T-helper 17 cell (primary cell): ENCODE data around the gene LIMCH1. TPM values are rescaled to one million over a fixed set of nuclear protein-coding genes. Genes with fewer than 3 reads are reported as not detected.

Source experiments
- ATAC-seq: fragments of 150-1000 bp; cut with Tn5 transposase; 2 replicates; pipeline ENCODE4 v1.10.0; 2021; ENCODE audit warnings: mild to moderate bottlenecking, moderate library complexity
- DNase-seq, 3 donors: peaks; one replicate each; pipeline versions ENCODE4 v3.0.0 to v3.0.0-alpha.2; 2020 to 2021
- H3K9me3 ChIP-seq: one replicate; pipeline ENCODE4 v1.7.0; 2013; ENCODE audit warnings: low read length, mild to moderate bottlenecking; ENCODE audit not compliant: control insufficient read depth, poor library complexity, severe bottlenecking
- H3K27ac Mint-ChIP-seq: one replicate; pipeline ENCODE4 v1.8.0; 2022; ENCODE audit warnings: mild to moderate bottlenecking, moderate library complexity, mixed read lengths
- H3K27me3 Mint-ChIP-seq: one replicate; pipeline ENCODE4 v1.8.0; 2022; ENCODE audit warnings: mixed read lengths
- H3K36me3 Mint-ChIP-seq: one replicate; pipeline ENCODE4 v1.8.0; 2022; ENCODE audit warnings: low read depth, mixed read lengths
- H3K4me1 Mint-ChIP-seq: one replicate; pipeline ENCODE4 v1.8.0; 2022; ENCODE audit warnings: mild to moderate bottlenecking, mixed read lengths
- H3K4me3 Mint-ChIP-seq: one replicate; pipeline ENCODE4 v1.8.0; 2022; ENCODE audit warnings: mild to moderate bottlenecking, moderate library complexity, mixed read lengths
- total RNA-seq, 4 donors: library from RNA in 2 of 4; stranded (reverse) in 2 of 4; gene quantifications; one replicate each; pipeline ENCODE4 v1.2.3 and lab custom pipeline; 2022 to 2026

The LIMCH1 gene
- total RNA-seq, 2 donors from 2014 or later: not detected

DNA sequence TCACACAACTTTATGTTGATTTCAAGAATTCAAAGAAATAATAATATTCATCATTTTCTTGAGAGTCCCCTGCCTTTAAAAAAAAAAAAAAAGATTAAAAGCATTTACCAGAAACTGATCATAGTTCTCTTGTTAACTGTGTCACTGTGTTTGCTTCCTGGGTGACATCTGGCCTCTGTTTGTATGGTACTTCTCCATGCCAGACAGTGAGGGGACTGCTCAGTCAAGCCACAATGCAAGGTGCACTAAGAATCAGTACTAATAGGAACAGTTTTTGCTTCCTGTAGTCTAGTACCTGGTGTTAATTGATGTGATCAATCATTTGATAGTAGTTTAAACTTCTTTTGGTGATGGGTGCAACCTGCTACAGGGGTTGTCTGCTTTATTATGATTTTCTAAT, 133.0 kb downstream of the LIMCH1 start:
- no peak for DNase-seq
- Mint-ChIP-seq H3K4me3 (no peak overlapping the region), H3K27me3 (peaks cover 20% of the 10 kb centered on the region), H3K4me1 (no peaks in the 10 kb centered on the region), H3K36me3 (no peaks in the 10 kb centered on the region), H3K27ac (no peak overlapping the region)
- H3K9me3 ChIP-seq: no peaks in the 10 kb centered on the region
- ATAC-seq: no peak

DNA sequence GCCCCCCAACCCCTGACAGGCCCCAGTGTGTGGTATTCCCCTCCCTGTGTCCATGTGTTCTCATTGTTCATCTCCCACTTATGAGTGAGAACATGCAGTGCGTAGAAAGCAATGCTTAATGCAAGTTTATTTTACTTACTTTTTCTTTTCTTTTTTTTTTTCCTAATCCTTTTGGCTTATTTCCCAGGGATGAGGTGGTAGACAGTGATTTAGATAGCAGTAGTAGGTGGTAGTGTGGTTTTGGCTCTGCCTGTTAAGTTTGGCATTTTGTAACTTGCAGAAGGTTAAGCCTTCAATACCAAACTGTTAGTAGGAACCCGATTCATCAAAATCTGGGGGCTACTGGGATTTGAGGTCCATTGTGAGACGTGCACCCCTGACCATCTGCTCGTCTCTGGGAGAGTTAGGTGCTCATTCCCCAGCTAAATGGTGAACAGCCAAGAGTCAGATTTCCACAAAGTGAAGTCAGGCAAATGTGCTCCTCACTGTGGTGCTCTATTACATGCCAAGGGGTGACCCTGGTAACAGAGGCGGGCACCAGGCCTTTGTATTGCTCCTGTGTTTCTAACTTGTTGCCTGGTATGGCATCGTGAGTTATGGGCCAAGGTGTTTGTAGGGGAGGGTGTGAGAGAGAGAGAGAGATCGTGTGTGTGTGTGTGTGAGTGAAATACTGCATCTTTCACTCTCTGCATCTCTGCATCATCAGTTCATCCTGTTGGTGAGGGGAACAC, 140.3 kb downstream of the LIMCH1 start:
- no peak for DNase-seq
- H3K36me3 Mint-ChIP-seq: no peaks in the 10 kb centered on the region
- peaks cover 31% of the 10 kb centered on the region for H3K27me3 Mint-ChIP-seq
- H3K27ac Mint-ChIP-seq: no peak overlapping the region
- no peak for ATAC-seq
- no peak overlapping the region for H3K4me3 Mint-ChIP-seq
- H3K9me3 ChIP-seq: no peaks in the 10 kb centered on the region
- H3K4me1 Mint-ChIP-seq: no peaks in the 10 kb centered on the region

DNA sequence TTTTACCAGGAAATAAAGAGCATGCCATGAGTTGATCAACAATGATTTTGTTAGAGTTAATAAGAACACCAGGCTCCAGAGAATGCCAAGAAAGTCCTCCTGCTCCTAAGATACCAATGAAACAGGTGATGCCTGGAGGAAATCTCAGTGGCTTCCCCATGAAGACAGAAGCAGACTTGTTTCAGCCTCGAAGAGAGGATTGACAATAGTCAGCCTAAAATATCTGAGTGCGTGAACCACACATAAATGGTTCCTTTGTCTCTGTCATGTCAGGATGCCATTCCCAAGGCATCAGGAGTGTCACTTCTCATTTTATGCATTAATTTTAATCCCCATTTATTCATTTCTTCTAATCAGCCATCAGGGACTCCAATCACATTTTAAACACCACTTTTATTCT, 141.0 kb downstream of the LIMCH1 start:
- no peak for DNase-seq
- Mint-ChIP-seq H3K36me3 (no peaks in the 10 kb centered on the region), H3K4me1 (no peaks in the 10 kb centered on the region), H3K27me3 (peaks cover 31% of the 10 kb centered on the region), H3K27ac (no peak overlapping the region), H3K4me3 (no peak overlapping the region)
- ATAC-seq: no peak
- no peaks in the 10 kb centered on the region for H3K9me3 ChIP-seq

DNA sequence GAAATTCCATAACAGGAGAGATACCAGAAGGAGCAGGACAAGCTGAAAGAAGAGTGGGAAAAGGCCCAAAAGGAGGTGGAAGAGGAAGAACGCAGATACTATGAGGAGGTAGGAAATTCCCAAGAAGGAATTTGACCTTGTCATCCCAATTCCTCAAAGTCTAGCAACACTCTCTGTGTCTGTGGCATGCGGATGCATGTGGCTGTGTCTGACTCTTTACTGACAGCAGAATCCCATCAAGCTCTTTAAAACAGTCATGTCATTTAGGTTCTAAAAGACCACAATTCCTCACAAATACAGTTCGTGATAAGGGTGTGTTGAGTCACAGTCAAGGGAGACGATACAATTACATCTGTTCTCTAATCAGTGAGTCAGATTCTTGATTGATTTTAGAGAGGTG, 142.0 kb downstream of the LIMCH1 start:
- ATAC-seq (no peak), DNase-seq (no peak)
- no peaks in the 10 kb centered on the region for H3K9me3 ChIP-seq
- no peaks in the 10 kb centered on the region for H3K36me3 Mint-ChIP-seq
- peaks cover 39% of the 10 kb centered on the region for H3K27me3 Mint-ChIP-seq
- no peak overlapping the region for H3K4me3 Mint-ChIP-seq
- no peaks in the 10 kb centered on the region for H3K4me1 Mint-ChIP-seq
- H3K27ac Mint-ChIP-seq: no peak overlapping the region

DNA sequence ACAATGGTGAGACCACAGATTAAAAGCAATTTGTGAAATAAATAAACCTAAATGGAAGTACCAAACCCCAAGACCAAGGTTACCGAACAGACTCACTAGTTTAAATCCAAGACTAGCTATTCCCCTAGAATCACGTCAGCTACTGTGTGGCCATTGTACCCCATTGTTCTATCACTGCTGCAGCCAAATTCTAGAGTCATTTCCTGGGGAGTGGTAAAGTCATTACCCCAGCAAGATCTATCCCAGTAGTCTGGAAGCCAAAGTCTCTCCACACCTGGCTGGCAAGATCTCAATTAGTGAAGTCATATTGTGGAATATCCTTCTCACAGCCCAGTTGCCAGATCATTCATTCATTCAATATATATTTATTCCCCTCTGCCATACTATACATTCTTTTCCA, 143.1 kb downstream of the LIMCH1 start:
- Mint-ChIP-seq H3K4me1 (no peaks in the 10 kb centered on the region), H3K27ac (no peak overlapping the region), H3K4me3 (no peak overlapping the region), H3K36me3 (no peaks in the 10 kb centered on the region), H3K27me3 (peaks cover 44% of the 10 kb centered on the region)
- no peak for DNase-seq
- no peak for ATAC-seq
- H3K9me3 ChIP-seq: no peaks in the 10 kb centered on the region

DNA sequence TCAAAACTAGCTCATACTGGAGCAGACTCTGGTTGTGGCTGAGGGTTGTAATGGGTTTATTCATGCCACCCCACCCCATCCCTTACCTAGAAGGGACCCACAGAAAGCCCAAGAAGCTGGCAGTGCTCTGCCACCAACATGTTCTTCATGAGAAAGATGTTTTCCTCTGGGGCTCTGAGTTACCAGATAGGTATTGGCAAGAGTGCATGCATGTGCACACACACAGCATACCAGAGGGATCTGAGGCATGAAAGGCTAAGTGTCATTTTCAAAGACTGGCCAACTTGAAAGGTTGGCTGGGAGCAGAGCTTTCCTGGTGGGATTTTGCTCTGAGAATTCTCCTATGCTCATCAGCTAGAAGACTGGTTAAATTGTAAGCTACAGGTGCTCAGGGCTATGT, 145.4 kb downstream of the LIMCH1 start:
- ATAC-seq: no peak
- Mint-ChIP-seq H3K36me3 (no peaks in the 10 kb centered on the region), H3K27ac (no peak overlapping the region), H3K4me1 (no peaks in the 10 kb centered on the region), H3K4me3 (no peak overlapping the region), H3K27me3 (peaks cover 49% of the 10 kb centered on the region)
- no peak for DNase-seq
- H3K9me3 ChIP-seq: no peaks in the 10 kb centered on the region

DNA sequence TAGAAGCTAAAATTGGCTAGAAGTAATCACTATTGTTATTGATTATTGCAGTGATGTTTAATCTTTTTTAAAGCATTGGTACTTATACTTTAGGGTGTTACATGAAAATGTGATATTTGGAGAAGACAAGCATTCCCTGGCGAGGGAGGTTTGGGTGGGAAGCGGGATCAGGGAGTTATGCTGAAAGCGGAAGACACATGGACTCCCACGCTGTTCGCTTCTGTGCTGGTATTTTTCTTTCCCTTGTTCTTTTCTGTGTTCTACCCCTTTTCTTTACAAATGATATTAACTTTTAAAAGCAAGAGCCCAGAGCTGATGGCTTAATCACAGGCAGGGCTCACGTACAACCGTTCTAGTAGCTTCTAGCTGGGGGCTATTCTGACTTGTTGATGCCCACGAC, 148.9 kb downstream of the LIMCH1 start:
- Mint-ChIP-seq H3K36me3 (no peaks in the 10 kb centered on the region), H3K4me3 (no peak overlapping the region), H3K4me1 (no peaks in the 10 kb centered on the region), H3K27ac (no peak overlapping the region), H3K27me3 (peaks cover 43% of the 10 kb centered on the region)
- no peak for DNase-seq
- H3K9me3 ChIP-seq: no peaks in the 10 kb centered on the region
- ATAC-seq: no peak

DNA sequence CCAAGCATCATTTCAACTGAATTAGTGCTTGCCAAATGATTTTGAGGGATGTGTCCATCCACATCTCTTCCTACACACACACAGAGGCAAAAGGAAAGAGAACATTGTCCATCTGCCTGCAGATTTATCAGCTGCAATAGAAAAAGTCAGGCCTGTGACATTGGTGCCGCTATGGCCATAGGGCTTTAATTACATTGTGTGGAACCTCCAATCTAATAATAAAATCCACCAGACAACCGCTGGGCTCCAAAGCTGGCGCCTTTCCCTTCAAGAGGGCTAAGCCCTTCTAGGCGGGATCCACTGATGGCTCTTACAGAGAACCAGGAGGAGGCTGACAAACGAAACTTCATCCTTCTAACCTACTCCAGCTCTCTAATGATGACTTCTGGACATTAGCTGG, 150.0 kb downstream of the LIMCH1 start:
- H3K9me3 ChIP-seq: no peaks in the 10 kb centered on the region
- Mint-ChIP-seq H3K36me3 (no peaks in the 10 kb centered on the region), H3K4me1 (peaks cover 2% of the 10 kb centered on the region), H3K4me3 (no peak overlapping the region), H3K27ac (no peak overlapping the region), H3K27me3 (peaks cover 39% of the 10 kb centered on the region)
- ATAC-seq (no peak), DNase-seq (no peak)

DNA sequence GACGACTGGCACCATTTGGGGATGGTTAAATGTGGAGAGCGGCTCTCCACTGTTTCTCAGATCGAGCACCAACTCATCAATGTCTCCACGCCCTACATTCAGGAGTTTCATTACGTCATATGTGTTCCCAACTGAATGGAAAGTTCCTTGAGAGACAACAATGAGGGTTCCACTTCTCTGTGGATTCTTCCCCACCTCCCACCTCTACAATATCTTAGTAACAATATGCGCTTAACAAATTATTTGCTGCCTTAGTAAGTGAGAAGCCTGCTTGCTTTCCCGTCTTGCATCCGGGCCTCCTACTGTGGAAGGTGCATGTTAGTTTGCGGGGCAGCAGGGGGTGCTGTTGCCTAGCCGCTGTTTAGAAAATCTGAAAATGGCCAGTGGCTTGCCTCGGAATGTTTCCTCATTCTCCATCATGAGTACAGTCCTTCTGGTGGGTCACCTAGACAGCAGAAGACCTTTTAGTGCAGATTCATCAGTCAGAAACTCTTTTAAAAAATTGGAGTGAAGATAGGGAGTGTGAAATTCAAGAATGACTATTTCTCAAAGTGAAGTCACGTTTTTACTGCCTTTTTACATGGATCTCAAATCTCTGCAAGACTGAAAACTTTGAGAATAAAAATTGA, 154.9 kb downstream of the LIMCH1 start:
- H3K4me1 Mint-ChIP-seq: peaks cover 2% of the 10 kb centered on the region
- H3K36me3 Mint-ChIP-seq: no peaks in the 10 kb centered on the region
- H3K4me3 Mint-ChIP-seq: no peak overlapping the region
- no peak for ATAC-seq
- DNase-seq: no peak
- peaks cover 23% of the 10 kb centered on the region for H3K27me3 Mint-ChIP-seq
- H3K27ac Mint-ChIP-seq: no peak overlapping the region
- no peaks in the 10 kb centered on the region for H3K9me3 ChIP-seq

DNA sequence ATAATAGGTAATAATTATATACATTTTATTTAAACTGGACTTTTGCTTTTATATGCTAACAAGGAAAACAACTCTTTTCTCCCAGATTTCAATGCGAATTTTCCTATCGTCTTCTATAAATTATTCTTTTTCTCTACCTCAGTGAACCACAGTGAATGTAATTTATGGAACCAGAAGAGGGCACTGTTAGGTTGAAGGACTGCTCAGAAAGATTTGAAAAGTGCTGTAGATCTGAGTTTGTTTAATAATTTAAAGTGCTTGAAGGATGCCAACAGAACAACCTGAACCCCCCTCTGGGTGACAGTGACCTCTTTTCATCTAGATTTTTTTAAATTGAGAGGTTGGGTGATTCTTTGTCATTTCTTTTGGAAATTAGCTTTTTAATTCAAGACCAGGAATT, 155.7 kb downstream of the LIMCH1 start:
- H3K36me3 Mint-ChIP-seq: no peaks in the 10 kb centered on the region
- peaks cover 23% of the 10 kb centered on the region for H3K27me3 Mint-ChIP-seq
- H3K4me1 Mint-ChIP-seq: peaks cover 2% of the 10 kb centered on the region
- DNase-seq (no peak), ATAC-seq (no peak)
- H3K27ac Mint-ChIP-seq: no peak overlapping the region
- no peak overlapping the region for H3K4me3 Mint-ChIP-seq
- no peaks in the 10 kb centered on the region for H3K9me3 ChIP-seq

DNA sequence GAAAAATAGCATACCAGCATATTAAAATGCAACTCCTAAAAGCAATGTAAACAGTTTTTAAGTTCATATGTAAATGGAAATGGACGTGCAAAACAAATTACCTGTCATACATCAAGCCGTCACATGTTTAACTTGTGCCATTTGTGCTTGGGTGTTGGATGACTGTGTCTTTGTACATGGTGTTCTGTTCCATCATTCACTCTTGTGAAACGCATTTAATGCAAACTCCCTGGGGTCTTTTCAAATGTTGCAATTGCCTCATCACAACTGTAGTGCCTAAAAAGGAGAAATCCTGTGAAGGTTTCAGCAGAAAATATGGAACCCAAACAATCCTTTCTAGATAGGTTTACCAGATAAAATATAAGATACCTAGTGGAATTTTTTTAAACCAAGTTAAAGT, 158.2 kb downstream of the LIMCH1 start:
- ATAC-seq: no peak
- H3K27ac Mint-ChIP-seq: no peak overlapping the region
- DNase-seq: no peak
- H3K4me3 Mint-ChIP-seq: no peak overlapping the region
- peaks cover 2% of the 10 kb centered on the region for H3K4me1 Mint-ChIP-seq
- no peaks in the 10 kb centered on the region for H3K36me3 Mint-ChIP-seq
- H3K9me3 ChIP-seq: no peaks in the 10 kb centered on the region
- H3K27me3 Mint-ChIP-seq: peaks cover 18% of the 10 kb centered on the region

DNA sequence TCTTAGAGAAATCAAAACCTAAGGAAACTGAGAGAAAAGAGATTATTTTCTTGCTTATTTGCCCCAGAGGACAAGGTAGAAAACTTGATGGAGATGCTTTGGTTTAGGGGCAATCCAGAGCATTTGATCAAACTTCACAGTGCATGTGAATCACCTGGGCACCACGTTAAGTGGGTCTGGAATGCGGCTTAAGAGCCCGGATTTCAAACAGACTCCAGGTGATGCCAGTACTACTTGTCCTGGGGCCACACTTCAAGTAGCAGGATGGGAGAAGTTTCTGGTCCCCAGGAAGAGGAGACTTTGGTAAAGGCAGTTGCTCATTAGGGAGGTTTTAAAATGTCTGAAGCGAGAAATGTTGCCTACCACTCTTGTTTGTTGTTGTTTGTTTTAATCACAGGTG, 158.8 kb downstream of the LIMCH1 start:
- DNase-seq (no peak), ATAC-seq (no peak)
- no peaks in the 10 kb centered on the region for H3K36me3 Mint-ChIP-seq
- no peaks in the 10 kb centered on the region for H3K9me3 ChIP-seq
- peaks cover 19% of the 10 kb centered on the region for H3K27me3 Mint-ChIP-seq
- H3K4me1 Mint-ChIP-seq: peaks cover 2% of the 10 kb centered on the region
- H3K27ac Mint-ChIP-seq: no peak overlapping the region
- no peak overlapping the region for H3K4me3 Mint-ChIP-seq

DNA sequence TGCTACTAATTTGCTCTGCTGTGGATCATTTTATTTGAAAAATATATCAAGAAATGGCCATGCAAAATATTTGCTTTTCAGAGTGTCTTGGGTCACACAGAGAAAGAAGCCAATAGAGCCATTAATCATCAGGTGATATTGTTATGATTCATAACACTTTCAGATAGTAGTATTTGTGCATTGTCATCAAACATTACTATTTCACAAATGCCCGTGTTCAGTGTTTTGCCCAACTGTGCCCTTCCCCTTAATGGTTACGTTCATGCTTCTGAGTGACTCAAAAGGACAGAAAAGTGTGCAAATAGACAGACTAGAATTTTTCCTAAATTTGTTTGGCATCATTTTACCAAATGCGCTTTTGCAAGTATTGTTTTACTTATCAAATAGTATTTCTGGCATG, 164.0 kb downstream of the LIMCH1 start:
- Mint-ChIP-seq H3K36me3 (no peaks in the 10 kb centered on the region), H3K27ac (no peak overlapping the region), H3K27me3 (peaks cover 42% of the 10 kb centered on the region), H3K4me1 (no peaks in the 10 kb centered on the region), H3K4me3 (no peak overlapping the region)
- DNase-seq (no peak), ATAC-seq (no peak)
- H3K9me3 ChIP-seq: no peaks in the 10 kb centered on the region

DNA sequence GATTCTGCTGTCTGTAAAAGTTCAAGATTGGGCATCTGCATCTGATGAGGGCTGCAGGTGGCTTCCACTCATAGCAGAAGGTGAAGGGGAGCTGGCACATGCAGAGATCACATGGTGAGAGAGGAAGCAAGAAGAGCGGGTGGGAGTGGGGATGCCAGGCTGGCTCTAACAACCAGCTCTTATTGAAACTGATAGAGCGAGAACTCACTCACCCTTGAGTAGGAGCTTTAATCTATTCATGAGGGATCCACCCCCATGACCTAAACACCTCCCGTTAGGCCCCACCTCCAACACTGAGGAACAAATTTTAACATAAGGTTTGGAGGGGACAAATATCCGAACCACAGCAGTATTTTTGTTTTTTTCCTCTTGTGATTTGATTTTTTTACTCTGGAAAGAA, 164.8 kb downstream of the LIMCH1 start:
- H3K4me3 Mint-ChIP-seq: no peak overlapping the region
- no peaks in the 10 kb centered on the region for H3K4me1 Mint-ChIP-seq
- no peaks in the 10 kb centered on the region for H3K9me3 ChIP-seq
- ATAC-seq: no peak
- DNase-seq: no peak
- H3K27ac Mint-ChIP-seq: no peak overlapping the region
- H3K36me3 Mint-ChIP-seq: no peaks in the 10 kb centered on the region
- peaks cover 36% of the 10 kb centered on the region for H3K27me3 Mint-ChIP-seq
